ENCODE measurements around the gene CPED1.
"Not testable (repeated sequence)": the region's sequence is repeated elsewhere in the genome, so short reads cannot be mapped to it uniquely, and the experiment has no call there.

The CPED1 gene

DNA sequence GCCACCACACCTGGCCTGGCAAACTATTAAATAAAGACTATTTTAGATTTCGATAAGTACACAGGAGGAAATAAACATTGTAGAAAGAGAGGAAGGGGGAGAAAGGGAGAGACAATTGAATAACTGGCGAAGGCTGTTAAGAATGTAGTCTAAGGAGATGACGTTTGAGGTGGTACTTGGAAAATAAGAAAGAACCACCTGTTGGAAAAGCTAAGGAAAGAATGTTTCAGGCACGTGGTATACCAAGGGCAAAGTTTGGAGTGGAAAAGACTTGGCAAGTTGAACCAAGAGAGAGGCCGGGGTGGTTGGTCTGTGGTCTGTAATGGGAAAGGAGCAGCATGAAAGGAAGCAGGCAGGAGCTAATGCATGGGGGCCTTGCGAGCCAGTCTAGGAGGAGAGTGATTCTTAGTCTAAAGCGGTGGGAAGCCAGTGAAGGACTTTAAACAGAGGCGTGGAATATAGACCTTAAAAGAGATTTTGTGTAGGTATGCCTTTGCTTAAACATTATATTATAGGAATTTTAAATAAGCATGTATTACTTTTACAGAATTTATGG, 28.5 kb upstream of the CPED1 start:
- Mint-ChIP-seq H3K9me3 (no peaks in the 10 kb centered on the region), H3K4me1 (peaks cover 2% of the 10 kb centered on the region), H3K27me3 (no peaks in the 10 kb centered on the region), H3K27ac (no peak overlapping the region), H3K4me3 (no peak overlapping the region), H3K36me3 (peaks cover 36% of the 10 kb centered on the region)
- no peak for DNase-seq
- CTCF ChIA-PET, result no interaction called here

DNA sequence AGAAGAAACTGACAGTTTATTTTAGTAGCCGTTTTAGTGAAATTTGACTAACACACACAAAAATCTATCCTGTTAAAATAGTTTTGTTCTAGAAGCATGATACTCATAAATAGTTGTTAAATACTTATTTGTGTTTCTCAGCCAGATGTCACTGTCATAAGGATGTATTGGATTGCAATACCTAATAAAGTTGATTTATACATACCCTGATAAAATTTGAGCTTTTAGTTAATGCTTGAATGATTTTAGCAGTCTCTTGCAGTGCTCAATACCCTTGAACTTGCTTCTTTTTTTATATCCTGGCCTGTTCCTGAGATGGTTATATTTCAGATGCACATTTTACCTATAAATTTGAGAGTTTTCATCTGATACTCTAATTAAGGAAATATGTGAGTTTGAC, 27.8 kb upstream of the CPED1 start:
- Mint-ChIP-seq H3K9me3 (no peaks in the 10 kb centered on the region), H3K27ac (no peak overlapping the region), H3K27me3 (no peaks in the 10 kb centered on the region), H3K36me3 (peaks cover 31% of the 10 kb centered on the region), H3K4me3 (no peak overlapping the region), H3K4me1 (peaks cover 2% of the 10 kb centered on the region)
- no peak for DNase-seq
- CTCF ChIA-PET, result no interaction called here

DNA sequence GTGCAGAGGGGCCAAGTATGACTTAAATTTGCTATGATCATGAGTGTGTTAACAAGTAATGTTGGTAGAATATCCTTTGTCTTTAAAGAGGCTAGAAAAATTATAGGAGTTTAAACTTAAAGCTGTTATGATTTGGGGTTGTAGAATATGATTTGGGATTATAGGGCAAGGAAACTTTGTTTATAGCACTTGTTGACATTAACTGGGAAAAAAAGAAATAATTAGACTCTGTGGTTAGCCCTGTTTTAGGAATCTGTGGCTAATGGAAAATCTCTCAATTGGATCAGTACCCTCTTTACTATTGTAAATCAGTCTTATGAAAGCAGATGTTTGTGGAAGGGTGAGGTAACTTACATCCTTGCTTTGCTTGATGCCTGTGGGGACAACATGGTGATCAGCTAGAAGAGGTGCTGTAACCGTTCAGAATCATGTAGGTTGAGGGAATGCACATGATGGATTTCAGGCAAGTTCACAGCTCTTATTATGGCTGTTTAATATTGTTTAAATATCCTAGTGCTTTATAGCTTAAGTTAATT, 26.8 kb upstream of the CPED1 start:
- no peaks in the 10 kb centered on the region for H3K9me3 Mint-ChIP-seq
- peaks cover 27% of the 10 kb centered on the region for H3K36me3 Mint-ChIP-seq
- no peaks in the 10 kb centered on the region for H3K27me3 Mint-ChIP-seq
- H3K4me3 Mint-ChIP-seq, result no peak overlapping the region
- no peak for DNase-seq
- H3K27ac Mint-ChIP-seq, result no peak overlapping the region
- CTCF ChIA-PET, result no interaction called here
- no peaks in the 10 kb centered on the region for H3K4me1 Mint-ChIP-seq

DNA sequence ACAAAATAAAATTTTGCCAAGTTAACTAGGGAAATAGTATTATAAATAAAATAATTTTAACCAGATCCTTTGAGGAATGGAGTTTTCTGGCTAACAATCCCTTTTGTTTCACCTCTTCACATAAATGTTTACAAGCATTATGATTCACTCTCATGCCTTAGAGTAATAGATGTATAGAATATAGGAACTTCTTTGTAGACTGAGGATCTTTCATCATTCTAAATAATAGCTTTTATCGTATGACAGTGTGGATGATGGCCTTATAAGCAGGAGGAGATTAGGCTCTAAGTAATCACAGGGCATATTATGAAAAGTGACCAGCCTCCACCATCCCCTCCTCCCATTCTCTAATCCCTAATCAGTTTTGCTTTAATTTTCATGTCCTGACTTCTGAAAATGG, 24.4 kb upstream of the CPED1 start:
- Mint-ChIP-seq H3K27me3 (no peaks in the 10 kb centered on the region), H3K36me3 (peaks cover 27% of the 10 kb centered on the region), H3K27ac (no peak overlapping the region), H3K9me3 (no peaks in the 10 kb centered on the region), H3K4me1 (no peaks in the 10 kb centered on the region), H3K4me3 (no peak overlapping the region)
- CTCF ChIA-PET, result interaction anchor here (1.5 kb wide), 1 partner anchor 23 kb away, joined by 6 read pairs; no protein-coding TSS in a partner anchor
- no peak for DNase-seq

DNA sequence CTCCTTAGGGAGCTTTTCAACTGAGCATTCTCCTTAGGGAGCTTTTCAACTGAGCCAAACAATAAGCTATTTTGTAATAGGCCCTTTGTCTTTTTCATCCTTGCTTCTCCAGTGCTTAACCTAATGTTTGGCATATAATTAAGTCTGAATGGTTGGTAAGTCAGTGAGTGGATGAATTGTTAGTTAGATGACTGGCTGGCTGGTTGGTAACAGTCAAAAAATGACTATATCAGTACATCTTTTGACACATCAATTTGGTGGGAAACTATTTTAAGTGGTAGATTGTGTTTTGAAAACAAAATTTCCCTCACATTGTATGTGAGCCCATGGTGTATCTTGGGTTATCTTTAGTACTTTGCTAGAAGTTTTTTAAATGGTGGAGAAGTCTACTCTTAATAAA, 21.6 kb upstream of the CPED1 start:
- no peak for DNase-seq
- peaks cover 30% of the 10 kb centered on the region for H3K36me3 Mint-ChIP-seq
- CTCF ChIA-PET, result no interaction called here
- no peak overlapping the region for H3K4me3 Mint-ChIP-seq
- H3K27ac Mint-ChIP-seq, result no peak overlapping the region
- H3K4me1 Mint-ChIP-seq, result no peaks in the 10 kb centered on the region
- H3K9me3 Mint-ChIP-seq, result no peaks in the 10 kb centered on the region
- no peaks in the 10 kb centered on the region for H3K27me3 Mint-ChIP-seq

DNA sequence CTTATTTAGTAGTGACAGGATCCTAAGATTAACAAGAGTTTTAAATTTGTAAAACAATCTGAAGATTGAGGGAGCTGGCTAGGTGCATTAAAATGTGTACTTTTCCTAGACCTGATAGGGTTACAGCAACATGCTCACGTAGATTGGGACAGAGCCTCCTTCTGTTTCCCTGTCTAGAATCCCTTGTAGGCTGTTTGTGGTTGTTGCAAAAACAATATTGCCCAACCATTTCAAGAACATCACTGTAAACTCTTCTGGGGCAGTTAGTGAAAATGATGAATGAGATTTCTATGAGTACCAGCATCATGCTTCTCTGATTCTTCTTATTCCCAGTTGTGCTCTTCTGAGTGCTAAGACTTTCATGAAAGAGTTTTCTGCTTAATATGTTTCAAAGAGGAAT, 14.7 kb upstream of the CPED1 start:
- no peaks in the 10 kb centered on the region for H3K9me3 Mint-ChIP-seq
- no peak for DNase-seq
- H3K4me3 Mint-ChIP-seq, result no peak overlapping the region
- peaks cover 38% of the 10 kb centered on the region for H3K36me3 Mint-ChIP-seq
- H3K4me1 Mint-ChIP-seq, result no peaks in the 10 kb centered on the region
- no peak overlapping the region for H3K27ac Mint-ChIP-seq
- CTCF ChIA-PET, result interaction anchor here (1.0 kb wide), 1 partner anchor 14 kb away, joined by 3 read pairs; the partner anchor contains the start of gene CPED1
- H3K27me3 Mint-ChIP-seq, result no peaks in the 10 kb centered on the region

DNA sequence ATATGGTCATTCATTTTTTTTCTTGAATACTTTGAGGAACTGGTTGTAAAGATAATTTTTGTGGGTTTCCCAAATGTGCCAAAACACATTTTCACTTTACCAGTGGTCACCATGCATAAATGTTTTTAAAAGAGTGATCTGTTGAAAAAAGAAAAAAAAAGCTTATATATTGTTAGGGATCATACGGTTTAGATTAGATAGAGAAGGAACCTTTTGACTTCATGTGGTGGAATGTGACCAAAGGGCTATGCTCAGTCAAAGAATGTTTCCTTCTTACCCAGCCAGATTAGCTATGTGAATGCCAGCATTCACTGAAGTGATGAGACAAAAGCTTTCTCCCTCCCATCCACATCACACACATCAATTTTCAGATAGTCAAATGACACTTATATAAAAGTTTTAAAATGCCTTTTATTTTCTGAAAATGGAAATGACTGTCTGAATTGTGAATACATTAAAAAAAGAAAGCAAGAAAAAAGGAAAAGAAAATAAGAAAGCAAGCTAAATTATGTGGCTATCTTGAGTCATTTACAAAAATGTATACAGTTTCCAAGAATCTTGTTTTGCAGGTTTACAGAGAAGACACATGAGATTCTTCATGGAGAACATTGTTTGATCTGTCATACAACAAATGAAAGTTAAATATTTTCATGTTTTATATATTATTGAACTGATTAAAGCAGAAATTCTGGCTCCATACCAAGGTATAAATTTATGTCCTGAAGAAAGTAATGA, 8.6 kb upstream of the CPED1 start:
- H3K36me3 Mint-ChIP-seq, result peaks cover 10% of the 10 kb centered on the region
- H3K27me3 Mint-ChIP-seq, result no peaks in the 10 kb centered on the region
- H3K27ac Mint-ChIP-seq, result no peak overlapping the region
- H3K4me1 Mint-ChIP-seq, result peaks cover 7% of the 10 kb centered on the region
- no peak overlapping the region for H3K4me3 Mint-ChIP-seq
- H3K9me3 Mint-ChIP-seq, result no peaks in the 10 kb centered on the region
- CTCF ChIA-PET, result interaction anchor here (1.9 kb wide), 1 partner anchor 128 kb away, joined by 4 read pairs; no protein-coding TSS in a partner anchor
- no peak for DNase-seq

DNA sequence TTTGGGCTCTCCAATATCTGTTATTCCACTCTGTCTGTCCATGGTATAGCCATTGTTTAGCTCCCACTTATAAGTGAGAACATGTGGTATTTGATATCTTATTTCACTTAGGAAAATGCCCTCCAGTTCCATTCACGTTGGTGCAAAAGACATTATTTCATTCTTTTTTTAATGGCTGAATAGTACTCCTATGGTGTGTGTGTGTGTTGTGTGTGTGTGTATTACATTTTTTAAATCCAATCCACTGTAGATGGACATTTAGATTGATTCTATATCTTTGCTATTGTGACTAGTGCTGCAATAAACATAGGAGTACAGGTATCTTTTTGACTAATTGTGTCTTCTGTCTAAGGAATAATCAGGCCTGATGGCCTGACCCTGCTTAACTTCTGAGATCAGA, 7.4 kb upstream of the CPED1 start:
- Mint-ChIP-seq H3K4me3 (no peak overlapping the region), H3K9me3 (no peaks in the 10 kb centered on the region), H3K27me3 (peaks cover 3% of the 10 kb centered on the region), H3K4me1 (peaks cover 7% of the 10 kb centered on the region), H3K36me3 (peaks cover 5% of the 10 kb centered on the region), H3K27ac (no peak overlapping the region)
- DNase-seq, result no peak
- CTCF ChIA-PET, result no interaction called here

DNA sequence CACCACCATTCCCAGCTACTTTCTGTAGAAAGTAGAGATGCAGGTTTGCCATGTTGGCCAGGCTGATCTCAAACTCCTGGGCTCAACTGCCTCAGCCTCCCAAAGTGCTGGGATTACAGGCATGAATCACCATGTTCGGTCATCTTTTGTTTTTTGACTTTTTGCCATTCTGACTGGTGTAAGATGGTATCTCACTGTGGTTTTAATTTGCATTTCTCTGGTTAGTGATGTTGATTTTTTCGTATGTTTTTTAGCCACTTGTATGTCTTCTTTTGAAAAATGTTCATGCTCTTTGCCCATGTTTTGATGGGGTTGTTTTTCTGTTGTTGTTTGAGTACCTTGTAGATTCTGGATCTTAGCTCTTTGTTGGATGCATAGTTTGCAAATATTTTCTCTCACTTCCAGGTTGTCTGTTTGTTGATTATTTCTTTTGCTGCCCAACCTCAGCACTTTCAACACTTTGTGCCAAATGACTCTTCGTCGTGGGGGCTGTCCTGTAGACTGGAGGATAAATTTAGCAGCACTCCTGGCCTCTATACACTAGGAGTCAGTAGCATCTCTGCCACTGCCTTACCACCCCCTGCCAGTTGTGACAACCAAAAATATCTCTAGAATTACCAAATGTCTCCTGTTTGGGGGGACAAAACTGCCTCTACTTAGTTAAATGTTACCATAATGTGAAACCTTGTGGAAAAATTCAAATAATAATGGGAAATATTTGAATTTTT, 6.5 kb upstream of the CPED1 start:
- CTCF ChIA-PET, result no interaction called here
- Mint-ChIP-seq H3K4me3 (no peak overlapping the region), H3K27ac (no peak overlapping the region), H3K4me1 (peaks cover 7% of the 10 kb centered on the region), H3K36me3 (no peaks in the 10 kb centered on the region), H3K27me3 (peaks cover 7% of the 10 kb centered on the region), H3K9me3 (no peaks in the 10 kb centered on the region)
- DNase-seq, result no peak

DNA sequence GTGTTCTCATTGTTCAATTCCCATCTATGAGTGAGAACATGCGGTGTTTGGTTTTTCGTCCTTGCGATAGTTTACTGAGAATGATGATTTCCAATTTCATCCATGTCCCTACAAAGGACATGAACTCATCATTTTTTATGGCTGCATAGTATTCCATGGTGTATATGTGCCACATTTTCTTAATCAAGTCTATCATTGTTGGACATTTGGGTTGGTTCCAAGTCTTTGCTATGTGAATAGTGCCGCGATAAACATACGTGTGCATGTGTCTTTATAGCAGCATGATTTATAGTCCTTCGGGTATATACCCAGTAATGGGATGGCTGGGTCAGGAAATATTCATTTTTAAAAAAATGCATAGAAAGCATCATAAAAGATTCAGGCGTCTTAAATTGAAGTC, 4.9 kb upstream of the CPED1 start:
- CTCF ChIA-PET, result not testable (repeated sequence)
- peaks cover 20% of the 10 kb centered on the region for H3K27me3 Mint-ChIP-seq

DNA sequence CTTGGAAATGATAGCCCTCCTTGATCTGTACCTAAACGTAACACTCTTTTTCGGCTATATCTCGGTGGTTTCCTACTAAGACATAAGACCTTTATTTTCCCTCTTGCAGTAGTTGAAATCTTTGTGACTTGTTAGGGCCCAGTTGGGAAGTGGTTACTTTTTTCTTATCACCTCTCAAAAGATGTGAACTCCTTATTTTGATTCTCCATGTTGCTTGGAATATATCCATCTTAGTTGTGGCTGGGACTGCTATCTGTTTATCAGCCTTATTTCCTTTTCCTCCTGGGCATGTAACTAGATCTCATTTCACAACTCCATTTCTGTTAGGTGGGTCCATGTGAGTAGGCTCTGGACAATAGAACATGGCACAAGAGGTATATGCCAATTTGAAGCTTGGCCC, 4.1 kb upstream of the CPED1 start:
- Mint-ChIP-seq H3K36me3 (no peaks in the 10 kb centered on the region), H3K9me3 (no peaks in the 10 kb centered on the region), H3K4me3 (no peak overlapping the region), H3K27me3 (peaks cover 28% of the 10 kb centered on the region), H3K4me1 (peaks cover 26% of the 10 kb centered on the region), H3K27ac (no peak overlapping the region)
- CTCF ChIA-PET, result interaction anchor here (5.6 kb wide), 1 partner anchor 98 kb away, joined by 50 read pairs; no protein-coding TSS in a partner anchor
- DNase-seq, result no peak

More for the DNA sequence above, 4.9 kb upstream of the CPED1 start:
- DNase-seq, H3K36me3 Mint-ChIP-seq, H3K9me3 Mint-ChIP-seq, H3K27ac Mint-ChIP-seq, H3K4me3 Mint-ChIP-seq: not testable (repeated sequence)
- H3K4me1 Mint-ChIP-seq, result peaks cover 18% of the 10 kb centered on the region

DNA sequence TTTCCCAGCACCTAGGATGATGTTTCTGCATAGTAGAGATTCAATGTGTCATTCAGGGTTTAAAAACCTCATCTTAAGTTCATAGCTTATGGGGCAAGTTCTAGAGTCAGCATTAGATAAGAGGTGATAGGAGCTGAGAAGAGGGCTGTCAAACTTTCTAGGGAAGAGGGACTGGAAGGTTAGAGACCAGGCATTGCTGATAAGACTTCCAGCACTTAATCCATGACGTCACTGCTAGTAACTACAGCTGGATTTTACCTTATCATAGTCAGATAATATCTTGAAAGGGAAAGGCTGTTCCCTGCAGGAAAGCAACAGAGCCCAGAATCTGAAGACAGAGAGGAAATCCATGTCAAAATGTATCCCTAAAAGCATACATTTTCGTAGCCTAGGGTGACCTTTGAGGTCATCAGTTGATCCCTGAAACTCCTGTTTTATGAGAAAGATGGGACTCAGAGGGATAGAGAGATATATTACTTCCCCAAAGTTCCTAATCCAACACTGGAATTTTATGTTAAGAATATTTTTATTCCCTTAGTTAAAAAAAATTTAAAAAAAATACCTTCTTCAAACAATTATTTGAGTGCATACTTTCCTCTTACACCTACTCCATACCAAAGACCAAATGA, 3.3 kb upstream of the CPED1 start:
- H3K27ac Mint-ChIP-seq, result no peak overlapping the region
- peaks cover 26% of the 10 kb centered on the region for H3K4me1 Mint-ChIP-seq
- peaks cover 34% of the 10 kb centered on the region for H3K27me3 Mint-ChIP-seq
- no peak overlapping the region for H3K4me3 Mint-ChIP-seq
- H3K9me3 Mint-ChIP-seq, result no peaks in the 10 kb centered on the region
- DNase-seq, result no peak
- H3K36me3 Mint-ChIP-seq, result no peaks in the 10 kb centered on the region
- CTCF ChIA-PET, result interaction anchor here (2.1 to 5.6 kb wide), 3 partner anchors 16 to 123 kb away, joined by 6 to 50 read pairs (median 20); no protein-coding TSS in a partner anchor

DNA sequence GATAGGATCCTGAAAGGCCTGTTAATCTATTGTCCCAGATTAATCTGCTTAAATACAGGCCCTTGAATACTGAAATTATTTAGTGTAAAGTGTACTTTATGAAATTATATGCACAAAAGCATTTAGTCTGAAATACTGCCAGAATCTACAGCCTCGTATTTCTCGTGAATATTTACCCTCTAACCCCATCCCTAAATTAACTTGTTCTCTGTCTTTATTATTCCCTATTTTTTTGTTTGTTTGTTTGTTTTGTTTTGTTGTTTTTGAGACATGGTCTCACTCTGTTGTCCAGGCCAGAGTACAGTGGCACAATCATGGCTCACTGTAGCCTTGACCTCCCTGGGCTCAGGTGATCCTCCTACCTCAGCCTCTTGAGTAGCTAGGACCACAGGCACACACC, 2.7 kb upstream of the CPED1 start:
- no peaks in the 10 kb centered on the region for H3K36me3 Mint-ChIP-seq
- H3K4me3 Mint-ChIP-seq, result no peak overlapping the region
- no peaks in the 10 kb centered on the region for H3K9me3 Mint-ChIP-seq
- H3K4me1 Mint-ChIP-seq, result peaks cover 26% of the 10 kb centered on the region
- peaks cover 34% of the 10 kb centered on the region for H3K27me3 Mint-ChIP-seq
- H3K27ac Mint-ChIP-seq, result no peak overlapping the region
- CTCF ChIA-PET, result interaction anchor here (0.9 to 5.6 kb wide), 5 partner anchors 10 to 122 kb away, joined by 3 to 50 read pairs (median 6); no protein-coding TSS in a partner anchor
- DNase-seq, result no peak

DNA sequence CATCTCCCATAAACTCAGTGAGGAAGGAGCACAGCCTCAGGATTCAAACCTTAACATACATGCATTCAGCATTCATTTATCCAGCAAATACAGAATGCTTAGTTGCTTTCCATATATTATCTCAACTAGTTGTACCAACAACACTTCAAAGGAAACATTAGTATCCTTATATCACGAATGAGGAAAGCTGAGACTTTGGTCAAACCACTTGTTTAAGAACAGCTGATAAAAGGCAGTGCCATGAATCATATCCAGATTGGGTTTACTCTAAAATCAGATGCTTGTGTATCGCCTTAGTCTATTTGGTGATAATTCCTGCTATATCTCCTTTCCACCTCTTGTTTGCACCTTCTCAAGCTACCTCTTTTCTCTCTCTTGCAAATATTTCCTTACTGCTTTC, 1.9 kb upstream of the CPED1 start:
- no peak for DNase-seq
- H3K27ac Mint-ChIP-seq, result no peak overlapping the region
- H3K27me3 Mint-ChIP-seq, result peaks cover 34% of the 10 kb centered on the region
- no peak overlapping the region for H3K4me3 Mint-ChIP-seq
- CTCF ChIA-PET, result interaction anchor here (0.6 to 5.6 kb wide), 13 partner anchors 9 to 182 kb away, joined by 3 to 50 read pairs (median 4); no protein-coding TSS in a partner anchor
- peaks cover 25% of the 10 kb centered on the region for H3K4me1 Mint-ChIP-seq
- H3K36me3 Mint-ChIP-seq, result no peaks in the 10 kb centered on the region
- no peaks in the 10 kb centered on the region for H3K9me3 Mint-ChIP-seq
